ENCODE measurements around the gene SNRNP40. TPM values are rescaled to one million over a fixed set of nuclear protein-coding genes. Genes with fewer than 3 reads are reported as not detected.
A peak's percentile ranks its signal among the peaks of the same experiment; 100 is the strongest.

SNRNP40 gene
- total RNA-seq, 1 experiment from 2014 or later = 269 TPM

DNA sequence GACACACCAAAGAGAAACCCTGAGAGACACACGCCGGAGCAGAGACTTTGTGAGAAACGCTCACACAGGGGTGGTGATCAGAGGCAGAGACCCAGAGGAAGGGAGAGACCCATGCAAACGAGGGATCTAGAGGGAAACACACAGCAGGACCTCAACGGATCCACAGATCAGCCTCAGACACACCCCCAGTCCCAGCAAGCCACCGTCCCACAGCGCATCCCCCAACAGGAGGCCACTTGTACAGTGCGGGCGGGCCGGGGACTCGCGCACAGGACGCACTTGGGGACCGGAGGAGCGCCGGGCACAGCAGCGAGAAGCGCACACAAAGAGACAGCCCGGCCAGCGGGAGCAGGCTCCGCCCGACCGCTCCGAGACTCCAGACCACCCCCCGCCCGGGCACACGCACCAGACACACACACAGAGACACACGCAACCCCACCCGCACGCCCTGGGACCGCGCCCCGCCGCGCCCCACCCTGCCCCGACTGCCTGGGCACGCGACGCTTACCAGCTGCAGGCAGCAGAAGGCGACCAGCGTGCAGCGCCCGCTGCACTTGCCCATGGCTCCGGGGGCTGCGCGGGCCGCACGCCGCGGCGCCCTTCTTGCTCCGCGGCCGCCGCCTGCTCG lies 57.5 kb downstream of the SNRNP40 start:
- peak; percentile 64 for DNase-seq (ENCODE audit: low spot score)
- in situ Hi-C loops (cut with HindIII; ENCODE audit: low sequenced_read_pairs) = no loop called here

DNA sequence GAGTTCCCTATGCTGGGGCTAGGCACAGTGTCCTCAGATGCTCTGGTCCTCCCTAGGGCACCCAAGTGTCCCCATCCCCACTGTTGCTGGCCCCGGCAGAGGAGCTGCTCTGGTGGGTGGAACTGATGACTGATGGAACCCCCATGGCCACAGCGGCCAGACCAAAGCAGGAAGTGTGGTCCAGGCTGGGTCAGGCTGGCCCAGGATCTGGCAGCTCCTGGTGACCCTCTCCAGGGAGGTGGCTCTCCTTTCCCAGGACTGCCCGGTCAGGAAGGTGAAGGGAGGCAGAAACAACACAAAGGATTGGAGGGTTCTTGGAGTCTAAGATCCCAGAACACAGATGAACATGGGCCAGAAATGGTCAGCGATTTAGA lies 58.0 kb downstream of the SNRNP40 start:
- in situ Hi-C loops (cut with HindIII; ENCODE audit: low sequenced_read_pairs) = no loop called here
- DNase-seq (ENCODE audit: low spot score) = no peak

DNA sequence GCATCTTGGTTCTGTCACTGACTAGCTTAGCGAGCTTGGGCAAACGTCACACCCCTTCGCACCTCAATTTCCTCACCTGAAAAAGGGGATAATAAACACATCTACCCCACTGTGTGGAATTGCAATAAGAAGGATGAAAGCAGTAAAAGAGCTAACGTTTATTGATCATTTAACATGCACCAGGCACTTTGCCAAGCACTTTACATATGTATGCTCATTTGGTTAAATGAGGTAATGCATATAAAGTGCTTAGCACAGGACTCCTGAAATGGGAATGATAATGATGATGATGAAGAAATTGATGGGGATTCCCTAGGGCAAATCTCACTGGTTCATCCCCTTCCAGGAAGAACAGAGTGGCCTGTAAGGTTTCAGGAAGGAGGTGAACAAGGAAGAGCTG lies 61.7 kb downstream of the SNRNP40 start:
- DNase-seq (ENCODE audit: low spot score) = no peak
- in situ Hi-C loops (cut with HindIII; ENCODE audit: low sequenced_read_pairs) = no loop called here

DNA sequence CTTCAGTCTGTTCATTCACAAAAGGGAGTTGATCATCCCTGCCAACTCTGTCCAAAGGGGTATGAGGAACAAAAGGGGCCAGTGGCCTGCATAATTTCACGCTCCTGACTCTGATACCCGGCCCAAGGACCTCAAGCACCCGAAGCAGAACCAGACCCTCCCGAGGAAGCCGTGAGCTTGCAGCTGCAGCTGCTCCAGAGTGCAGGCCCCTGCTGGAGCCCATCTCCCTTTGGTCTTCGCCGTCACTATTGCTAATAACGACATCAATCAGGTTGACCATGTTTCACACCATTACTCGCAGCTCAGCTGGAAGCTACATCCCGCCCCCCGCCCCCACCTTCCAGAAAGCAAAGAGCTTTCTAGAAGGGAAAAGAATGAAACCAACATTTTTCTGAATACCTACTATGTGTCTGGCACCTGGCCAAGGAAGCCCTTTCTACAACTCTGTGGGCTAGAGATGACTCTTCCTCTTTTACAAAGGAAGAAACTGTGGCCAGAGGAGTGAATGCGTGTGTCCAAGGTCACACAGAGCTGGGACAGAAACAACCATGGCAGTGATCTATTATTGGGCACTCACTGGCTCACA lies 62.4 kb downstream of the SNRNP40 start:
- in situ Hi-C loops (cut with HindIII; ENCODE audit: low sequenced_read_pairs) = no loop called here
- DNase-seq (ENCODE audit: low spot score) = no peak

DNA sequence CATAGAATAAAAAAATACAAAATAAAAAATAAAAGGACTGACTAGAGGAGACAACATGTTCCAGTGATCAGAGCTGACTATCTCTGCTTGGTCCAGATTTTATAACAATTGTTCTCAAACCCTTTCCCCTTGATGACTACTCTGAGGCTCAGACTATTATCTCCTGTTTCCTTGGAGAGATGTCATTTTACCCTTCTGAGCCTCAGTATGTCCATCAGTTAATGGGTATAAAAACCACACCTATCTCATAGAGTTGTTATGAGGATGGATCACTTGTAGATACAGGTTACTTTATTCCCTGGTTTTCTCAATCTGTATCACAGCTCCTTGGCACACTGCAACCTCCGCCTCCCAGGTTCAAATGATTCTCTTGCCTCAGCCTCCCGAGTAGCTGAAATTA lies 63.9 kb downstream of the SNRNP40 start:
- in situ Hi-C loops (cut with HindIII; ENCODE audit: low sequenced_read_pairs) = no loop called here

DNA sequence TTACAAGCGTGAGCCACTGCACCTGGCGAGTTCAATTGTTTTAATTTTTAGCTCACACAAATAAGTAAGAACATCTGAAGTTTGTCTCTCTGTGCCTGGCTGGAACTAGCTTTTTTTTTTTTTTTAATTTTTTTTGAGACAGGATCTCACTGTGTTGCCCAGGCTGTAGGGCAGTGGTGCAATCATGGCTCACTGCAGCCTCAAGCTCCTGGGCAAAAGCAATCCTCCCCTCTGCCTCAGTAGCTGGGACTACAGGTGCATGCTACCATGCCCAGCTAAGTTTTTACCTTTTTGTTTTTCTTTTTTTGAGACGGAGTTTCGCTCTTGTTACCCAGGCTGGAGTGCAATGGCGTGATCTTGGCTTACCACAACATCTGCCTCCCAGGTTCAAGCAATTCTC lies 64.8 kb downstream of the SNRNP40 start:
- in situ Hi-C loops (cut with HindIII; ENCODE audit: low sequenced_read_pairs) = no loop called here
- DNase-seq (ENCODE audit: low spot score) = no peak

More for the DNA sequence above, 63.9 kb downstream of the SNRNP40 start:
- DNase-seq (ENCODE audit: low spot score) = no peak

- DNase-seq (ENCODE audit: low spot score) = no peak
- in situ Hi-C loops (cut with HindIII; ENCODE audit: low sequenced_read_pairs) = no loop called here
These were observed 66.2 kb downstream of the SNRNP40 start for GRCh38 chr1:31230378-31230777.

GRCh38 chr1:31228986-31229385 lies 67.6 kb downstream of the SNRNP40 start:
- no peak for DNase-seq (ENCODE audit: low spot score)
- in situ Hi-C loops (cut with HindIII; ENCODE audit: low sequenced_read_pairs) = no loop called here

GRCh38 chr1:31227891-31228568 lies 68.6 kb downstream of the SNRNP40 start:
- peak; percentile 93 for DNase-seq (ENCODE audit: low spot score)
- in situ Hi-C loops (cut with HindIII; ENCODE audit: low sequenced_read_pairs) = no loop called here

GRCh38 chr1:31224068-31224467 lies 72.5 kb downstream of the SNRNP40 start:
- in situ Hi-C loops (cut with HindIII; ENCODE audit: low sequenced_read_pairs) = no loop called here
- no peak for DNase-seq (ENCODE audit: low spot score)

GRCh38 chr1:31222176-31222575 lies 74.4 kb downstream of the SNRNP40 start:
- in situ Hi-C loops (cut with HindIII; ENCODE audit: low sequenced_read_pairs) = no loop called here

GRCh38 chr1:31221072-31221471 lies 75.5 kb downstream of the SNRNP40 start:
- DNase-seq (ENCODE audit: low spot score) = no peak
- in situ Hi-C loops (cut with HindIII; ENCODE audit: low sequenced_read_pairs) = no loop called here

More at GRCh38 chr1:31222176-31222575, 74.4 kb downstream of the SNRNP40 start:
- no peak for DNase-seq (ENCODE audit: low spot score)

DNA sequence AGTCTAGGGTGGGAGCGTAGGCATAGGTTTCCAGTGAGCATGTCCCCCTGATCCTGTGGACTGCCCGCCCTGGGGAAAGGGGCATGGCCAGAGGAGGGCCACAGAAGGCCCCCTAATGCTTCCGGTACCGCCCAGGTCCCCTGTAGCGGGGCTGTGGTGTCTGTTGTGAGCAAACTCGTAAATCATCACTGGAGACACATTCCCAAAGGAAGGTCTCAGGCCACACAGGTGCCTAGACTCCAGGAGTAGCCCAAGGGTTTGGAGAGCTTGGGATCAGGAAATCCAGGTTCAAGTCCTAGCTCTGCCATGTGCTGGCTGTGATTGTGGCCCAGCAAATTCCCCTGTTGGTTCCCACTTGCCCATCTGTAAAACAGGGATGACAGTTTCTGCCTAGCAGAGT lies 77.1 kb downstream of the SNRNP40 start:
- DNase-seq (ENCODE audit: low spot score) = no peak
- in situ Hi-C loops (cut with HindIII; ENCODE audit: low sequenced_read_pairs) = no loop called here

DNA sequence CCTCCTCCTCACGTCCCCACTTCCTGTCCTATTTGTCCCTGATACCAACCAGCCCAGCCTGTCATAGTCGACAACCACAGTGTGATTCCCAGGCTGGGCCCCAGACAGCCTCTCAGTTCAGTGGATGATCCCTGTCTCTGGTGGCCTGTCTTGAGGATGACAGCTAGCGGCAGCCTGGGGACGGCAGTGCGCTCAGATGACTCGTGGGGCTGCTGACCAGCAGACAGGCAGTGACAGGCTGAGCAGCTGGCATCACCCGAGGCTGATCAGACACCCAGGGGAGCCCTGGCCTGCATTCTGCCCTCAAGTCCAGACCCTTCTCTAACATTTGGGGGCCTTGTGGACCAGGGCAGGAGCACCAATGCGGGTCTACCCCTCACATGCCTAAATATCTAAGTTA lies 77.9 kb downstream of the SNRNP40 start:
- in situ Hi-C loops (cut with HindIII; ENCODE audit: low sequenced_read_pairs) = no loop called here
- peak; percentile 70 for DNase-seq (ENCODE audit: low spot score)

DNA sequence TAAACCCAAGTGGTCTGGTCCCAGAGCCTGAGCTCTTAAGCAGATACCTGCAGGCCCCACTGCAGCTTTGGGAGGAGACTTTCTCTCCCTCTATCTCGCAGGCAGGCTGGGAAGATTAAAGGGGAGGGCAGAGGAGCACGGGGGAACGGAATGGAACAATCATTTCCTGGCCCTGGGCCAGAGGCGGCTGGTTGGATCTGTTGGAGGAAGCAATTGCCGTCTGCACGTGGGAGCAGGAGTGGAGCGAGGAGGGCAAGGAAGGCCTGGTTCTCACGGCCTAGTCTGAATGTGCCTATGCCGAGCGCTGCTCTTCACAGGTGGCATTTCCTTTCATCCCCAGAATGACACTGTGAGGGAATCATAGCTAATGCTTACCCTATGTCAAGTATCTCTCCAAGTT lies 80.6 kb downstream of the SNRNP40 start:
- in situ Hi-C loops (cut with HindIII; ENCODE audit: low sequenced_read_pairs) = no loop called here
- peak; percentile 79 for DNase-seq (ENCODE audit: low spot score)

GRCh38 chr1:31215065-31215570 lies 81.5 kb downstream of the SNRNP40 start:
- in situ Hi-C loops (cut with HindIII; ENCODE audit: low sequenced_read_pairs) = no loop called here
- DNase-seq (ENCODE audit: low spot score) = no peak

- in situ Hi-C loops (cut with HindIII; ENCODE audit: low sequenced_read_pairs) = no loop called here
- DNase-seq (ENCODE audit: low spot score) = no peak
These were observed 82.1 kb downstream of the SNRNP40 start for GRCh38 chr1:31214316-31215064.
